GM18526 (cell line): ENCODE data around the gene COL28A1.

Experiments
- POLR2A ChIP-seq: IDR thresholded peaks from 3 replicates; pipeline ENCODE4 v1.6.1; 2011; ENCODE audit not compliant: insufficient read length; ENCODE audit errors: extremely low read depth

COL28A1 gene

GRCh38 chr7:7474436-7474835 lies 61.2 kb downstream of the COL28A1 start:
- no peak for TF ChIP-seq POLR2A

GRCh38 chr7:7454000-7454399 lies 81.7 kb downstream of the COL28A1 start:
- TF ChIP-seq POLR2A, result no peak

DNA sequence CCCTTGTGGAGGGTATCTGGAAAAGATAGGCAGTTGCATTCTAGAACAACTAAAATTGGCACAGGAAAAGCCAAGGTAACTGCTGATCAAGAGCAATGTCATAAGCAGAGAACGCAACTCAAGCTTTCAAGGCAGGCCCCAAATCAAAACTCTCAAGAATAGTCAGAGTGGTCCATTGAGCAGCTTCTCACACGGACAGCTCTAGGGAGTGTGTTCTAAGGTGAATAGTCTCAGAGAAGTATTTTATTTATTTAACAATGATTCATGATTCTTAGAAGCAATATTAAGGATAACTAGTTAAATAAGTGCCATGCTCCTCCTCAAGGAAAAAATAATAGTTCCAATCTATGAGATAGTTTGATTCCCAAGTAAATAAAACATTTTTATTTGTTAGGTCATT lies 83.0 kb downstream of the COL28A1 start:
- no peak for TF ChIP-seq POLR2A

- TF ChIP-seq POLR2A, result no peak
These were observed 83.6 kb downstream of the COL28A1 start for GRCh38 chr7:7452119-7452518.

DNA sequence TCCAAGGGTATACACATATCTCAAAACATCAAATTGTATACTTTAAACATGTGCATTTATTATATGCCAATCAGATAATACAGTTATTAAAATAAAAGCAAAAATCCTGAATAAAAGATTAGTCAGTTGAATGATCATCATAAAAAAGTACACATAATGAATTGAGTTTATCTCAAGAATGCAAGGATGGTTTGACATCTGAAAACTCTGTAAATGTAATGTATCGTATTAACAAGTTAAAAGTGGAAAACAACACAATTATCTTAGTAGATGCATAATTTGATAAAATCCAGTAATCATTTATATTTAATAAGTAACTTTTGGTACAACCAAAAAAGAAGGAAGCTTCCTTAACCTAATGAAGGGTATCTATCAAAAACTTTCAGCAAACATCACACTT lies 86.6 kb downstream of the COL28A1 start:
- no peak for TF ChIP-seq POLR2A

DNA sequence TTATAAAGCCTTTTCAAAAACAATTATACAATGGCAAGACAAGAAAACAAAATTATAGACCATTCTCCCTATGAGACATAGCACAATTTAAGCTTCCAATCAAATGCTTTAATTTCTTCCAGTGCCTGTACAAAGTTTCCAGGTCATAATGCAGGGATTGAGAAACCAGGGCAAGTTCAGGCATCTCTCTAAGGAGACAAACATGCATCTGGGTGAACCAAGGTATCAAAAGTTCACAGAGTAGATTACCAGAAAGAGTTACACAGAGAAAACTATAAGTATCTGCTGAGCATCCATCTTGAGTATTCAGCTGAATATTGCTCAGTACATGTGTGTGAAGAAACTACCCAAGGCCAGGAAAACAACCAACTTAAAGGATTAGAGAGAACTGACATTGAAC lies 89.1 kb downstream of the COL28A1 start:
- no peak for TF ChIP-seq POLR2A

DNA sequence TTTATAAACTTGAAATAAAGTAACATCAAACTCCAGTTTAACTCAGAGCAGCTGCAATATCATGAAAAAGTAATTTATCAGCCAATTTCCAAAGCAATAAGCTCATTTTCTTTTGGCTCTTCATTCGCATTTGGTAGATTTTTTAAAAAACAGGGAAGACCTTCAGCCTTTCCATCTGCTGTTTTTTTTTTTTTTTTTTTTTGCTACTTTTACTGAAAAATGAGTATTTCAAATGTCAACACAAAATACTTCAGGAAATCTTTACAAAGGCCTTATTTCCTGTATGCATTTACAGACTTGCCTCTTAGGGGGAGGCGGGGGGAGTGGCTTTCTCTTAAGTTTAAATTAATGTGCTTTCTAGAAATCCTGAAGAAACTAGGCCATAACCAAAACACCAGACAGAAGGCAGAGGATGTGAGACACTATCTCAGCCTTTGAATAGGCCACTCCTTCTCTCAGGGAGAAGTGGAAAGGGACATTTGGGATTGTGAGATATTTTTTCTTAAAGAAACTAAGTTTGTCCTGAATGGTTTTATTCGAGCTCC lies 91.8 kb downstream of the COL28A1 start:
- no peak for TF ChIP-seq POLR2A

DNA sequence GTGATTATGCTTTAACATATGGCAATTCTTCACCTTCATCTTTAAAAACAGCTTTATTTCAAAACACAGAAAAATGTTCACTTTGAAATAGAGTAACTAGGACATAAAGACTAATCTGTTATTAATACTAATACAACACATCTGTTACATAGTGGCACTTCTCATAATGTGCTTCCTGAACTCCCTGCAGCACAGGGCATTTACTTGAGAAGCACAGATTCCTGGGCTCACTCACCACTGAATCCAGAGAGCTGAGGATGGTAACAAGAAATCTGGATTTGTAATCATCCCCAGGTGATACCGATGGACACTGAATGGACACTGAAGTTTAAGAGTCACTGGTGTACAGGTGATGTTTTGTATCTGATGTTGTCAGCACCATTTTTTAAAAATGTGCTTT lies 96.1 kb downstream of the COL28A1 start:
- TF ChIP-seq POLR2A, result no peak

DNA sequence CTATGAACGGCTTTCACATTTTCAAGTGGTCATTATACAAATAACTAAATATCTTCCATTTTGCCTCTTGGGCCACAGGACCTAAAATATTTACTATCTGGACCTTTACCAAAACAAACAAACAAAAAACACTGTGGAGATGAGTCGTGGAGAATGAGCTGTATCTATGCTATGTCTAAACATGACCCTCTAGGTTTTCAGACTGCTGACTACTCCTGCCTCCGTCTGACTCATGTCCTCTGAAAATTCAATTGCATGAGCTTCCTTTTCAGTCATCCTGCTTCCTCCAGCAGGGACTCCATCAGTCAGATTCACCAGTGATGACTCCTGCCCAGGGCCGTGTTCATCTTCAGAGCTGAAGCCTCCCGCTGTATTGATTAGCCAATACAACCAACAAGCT lies 96.8 kb downstream of the COL28A1 start:
- no peak for TF ChIP-seq POLR2A

- no peak for TF ChIP-seq POLR2A
These were observed 99.7 kb downstream of the COL28A1 start for GRCh38 chr7:7435978-7436377.

GRCh38 chr7:7434329-7434728 lies 101.3 kb downstream of the COL28A1 start:
- no peak for TF ChIP-seq POLR2A

DNA sequence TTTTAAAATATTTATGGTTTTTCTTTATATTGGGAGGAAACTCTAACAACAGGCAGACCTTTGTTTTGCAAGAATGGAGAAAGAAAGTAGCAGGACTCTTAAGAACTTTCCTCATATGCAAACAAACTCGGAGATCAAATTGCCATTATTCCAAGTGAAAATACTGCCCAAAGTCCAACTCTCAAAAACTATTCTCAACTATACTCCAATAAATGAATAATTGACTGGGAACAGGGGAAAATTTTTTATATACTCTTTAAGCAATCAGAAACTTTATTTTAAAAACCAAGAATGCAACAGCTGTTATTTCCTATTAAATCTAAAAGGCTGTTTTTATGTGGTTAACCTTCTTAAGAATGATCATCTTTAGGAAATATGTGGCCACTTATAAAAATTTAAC lies 101.9 kb downstream of the COL28A1 start:
- TF ChIP-seq POLR2A, result no peak

GRCh38 chr7:7432979-7433378 lies 102.7 kb downstream of the COL28A1 start:
- no peak for TF ChIP-seq POLR2A

DNA sequence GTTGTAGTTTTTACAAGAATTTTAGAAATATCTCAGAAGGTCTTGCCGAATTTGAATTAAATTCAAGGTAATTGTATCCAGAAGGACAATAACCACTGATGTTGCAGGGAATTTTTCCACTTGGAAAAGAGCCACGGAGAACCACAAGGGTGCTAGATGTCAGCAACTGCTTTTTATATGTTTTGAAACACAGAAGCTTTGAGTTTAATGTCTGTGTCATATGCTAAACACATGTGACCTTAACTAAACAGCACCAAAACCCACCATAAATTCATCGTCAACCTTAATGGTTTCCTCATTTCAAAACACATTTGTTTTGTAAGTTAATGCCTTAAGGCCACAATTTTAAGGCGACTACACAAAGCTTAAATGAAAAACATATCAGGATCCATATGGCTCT lies 106.9 kb downstream of the COL28A1 start:
- no peak for TF ChIP-seq POLR2A

- TF ChIP-seq POLR2A, result no peak
These were observed 108.3 kb downstream of the COL28A1 start for GRCh38 chr7:7427363-7427762.

DNA sequence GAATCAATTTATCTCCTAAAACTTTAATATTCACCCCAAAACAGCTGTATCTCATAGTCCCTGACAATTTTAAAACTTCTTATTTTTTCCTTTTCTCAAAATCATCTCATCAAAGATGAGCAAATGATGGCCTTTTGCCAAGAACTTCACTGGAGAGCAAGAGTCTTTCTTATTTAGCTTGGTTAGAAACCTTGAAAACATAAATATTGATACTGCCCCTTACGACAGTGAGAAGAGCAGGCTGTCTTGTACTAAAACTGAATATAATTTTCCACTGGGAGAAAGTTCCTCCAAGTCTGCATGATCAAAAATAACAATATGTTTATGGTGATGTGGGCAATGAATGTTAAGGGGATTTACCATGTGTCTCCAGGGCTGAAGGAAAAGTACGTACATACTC lies 109.0 kb downstream of the COL28A1 start:
- TF ChIP-seq POLR2A, result no peak

DNA sequence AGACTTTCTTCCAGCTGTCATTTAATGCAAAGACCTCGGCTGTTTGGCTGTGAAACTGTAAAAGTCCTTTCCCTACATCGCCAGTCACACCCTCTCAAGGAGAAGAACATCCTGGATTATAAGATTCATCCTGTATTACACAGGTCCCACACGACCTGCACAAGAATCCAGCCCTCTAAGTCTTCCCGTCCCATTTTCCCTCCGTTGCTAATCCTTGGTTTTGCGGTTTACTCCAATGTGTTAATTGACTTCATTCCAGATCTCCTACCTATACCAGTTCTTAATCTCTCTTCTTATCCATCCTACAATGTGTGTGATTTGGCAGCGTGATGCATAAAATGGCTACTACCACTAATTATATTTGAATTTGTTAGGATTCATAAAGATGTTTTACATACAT lies 110.4 kb downstream of the COL28A1 start:
- no peak for TF ChIP-seq POLR2A
